ENCODE results near the gene TEX28.

Gene TEX28

GRCh38 chrX:154329294-154329693 is 34.4 kb upstream of the TEX28 start:
- H3K4me3 ChIP-seq (ENCODE audit: low read length), result no peak overlapping the region
- TF ChIP-seq, protein P1, sequence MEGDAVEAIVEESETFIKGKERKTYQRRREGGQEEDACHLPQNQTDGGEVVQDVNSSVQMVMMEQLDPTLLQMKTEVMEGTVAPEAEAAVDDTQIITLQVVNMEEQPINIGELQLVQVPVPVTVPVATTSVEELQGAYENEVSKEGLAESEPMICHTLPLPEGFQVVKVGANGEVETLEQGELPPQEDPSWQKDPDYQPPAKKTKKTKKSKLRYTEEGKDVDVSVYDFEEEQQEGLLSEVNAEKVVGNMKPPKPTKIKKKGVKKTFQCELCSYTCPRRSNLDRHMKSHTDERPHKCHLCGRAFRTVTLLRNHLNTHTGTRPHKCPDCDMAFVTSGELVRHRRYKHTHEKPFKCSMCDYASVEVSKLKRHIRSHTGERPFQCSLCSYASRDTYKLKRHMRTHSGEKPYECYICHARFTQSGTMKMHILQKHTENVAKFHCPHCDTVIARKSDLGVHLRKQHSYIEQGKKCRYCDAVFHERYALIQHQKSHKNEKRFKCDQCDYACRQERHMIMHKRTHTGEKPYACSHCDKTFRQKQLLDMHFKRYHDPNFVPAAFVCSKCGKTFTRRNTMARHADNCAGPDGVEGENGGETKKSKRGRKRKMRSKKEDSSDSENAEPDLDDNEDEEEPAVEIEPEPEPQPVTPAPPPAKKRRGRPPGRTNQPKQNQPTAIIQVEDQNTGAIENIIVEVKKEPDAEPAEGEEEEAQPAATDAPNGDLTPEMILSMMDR (conservative IDR thresholded peaks at IDR 0.05; ENCODE audit: low read length), result no peak
- DNase-seq (ENCODE audit: low read depth), result no peak

- TF ChIP-seq, protein P1 (conservative IDR thresholded peaks at IDR 0.05; ENCODE audit: low read length), result no peak
- no peak for DNase-seq (ENCODE audit: low read depth)
- no peak overlapping the region for H3K4me3 ChIP-seq (ENCODE audit: low read length)
These were observed 33.7 kb upstream of the TEX28 start for GRCh38 chrX:154328646-154329045.

DNA sequence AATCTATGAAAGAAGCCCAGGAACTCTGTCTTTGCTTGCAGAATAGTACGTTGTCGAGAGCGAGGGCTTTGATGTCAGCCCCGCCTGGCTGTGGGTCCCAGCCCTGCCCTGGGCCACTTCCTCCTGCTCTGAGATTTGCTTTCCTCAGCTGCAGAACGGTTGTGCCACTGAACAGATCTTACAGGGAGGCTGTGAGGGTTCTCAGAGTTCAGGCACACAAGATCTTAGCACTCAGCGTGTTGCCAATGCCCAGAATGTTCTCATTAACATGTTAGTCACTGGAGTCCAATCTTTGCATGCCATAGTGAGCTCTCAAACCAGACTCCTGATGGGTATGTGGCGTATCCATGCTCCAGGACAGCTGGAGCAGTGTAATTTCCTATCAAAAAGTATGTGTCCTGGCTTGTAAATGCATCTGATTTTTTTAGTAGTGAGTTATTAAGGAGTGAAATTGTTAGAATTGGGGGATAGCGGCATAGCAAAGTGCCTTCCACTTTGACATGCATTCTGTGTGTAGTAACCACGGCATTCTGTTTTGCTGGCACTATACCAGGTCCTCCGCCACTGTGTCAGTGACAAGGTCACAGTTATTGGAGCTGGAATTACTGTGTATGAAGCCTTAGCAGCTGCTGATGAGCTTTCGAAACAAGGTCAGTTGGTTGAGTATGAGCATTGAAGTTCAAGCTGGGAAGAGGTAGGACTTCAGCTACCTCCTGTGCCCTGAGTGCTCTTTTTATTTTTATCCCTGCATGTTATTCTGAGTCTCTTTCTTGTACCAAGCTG is 32.3 kb upstream of the TEX28 start:
- TF ChIP-seq, protein P1 (conservative IDR thresholded peaks at IDR 0.05; ENCODE audit: low read length), result no peak
- no peak overlapping the region for H3K4me3 ChIP-seq (ENCODE audit: low read length)
- DNase-seq (ENCODE audit: low read depth), result peak; percentile 74

GRCh38 chrX:154325541-154325940 is 30.6 kb upstream of the TEX28 start:
- no peak for DNase-seq (ENCODE audit: low read depth)
- no peak overlapping the region for H3K4me3 ChIP-seq (ENCODE audit: low read length)
- TF ChIP-seq, protein P1 (conservative IDR thresholded peaks at IDR 0.05; ENCODE audit: low read length), result no peak

DNA sequence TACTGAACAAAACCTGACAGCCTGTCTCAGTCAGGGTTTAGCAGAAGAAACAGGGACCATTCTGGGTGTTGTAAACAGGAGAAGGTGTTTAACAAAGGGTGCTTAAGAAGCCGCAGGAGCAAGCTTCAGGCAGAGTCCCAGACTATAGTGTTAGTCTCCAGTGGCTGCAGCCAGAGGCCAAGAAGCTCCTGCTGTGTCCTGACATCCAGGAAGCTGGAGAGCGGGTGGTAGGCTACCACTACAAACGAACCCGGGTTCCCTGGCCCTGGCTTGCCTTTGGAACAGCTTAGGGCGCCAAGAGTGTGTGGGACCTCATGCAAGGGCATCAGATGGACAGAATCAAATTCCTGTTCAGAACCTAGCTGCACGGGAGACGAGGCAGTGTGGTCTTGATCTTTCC is 28.6 kb upstream of the TEX28 start:
- no peak for DNase-seq (ENCODE audit: low read depth)
- no peak overlapping the region for H3K4me3 ChIP-seq (ENCODE audit: low read length)
- TF ChIP-seq, protein P1 (conservative IDR thresholded peaks at IDR 0.05; ENCODE audit: low read length), result no peak

DNA sequence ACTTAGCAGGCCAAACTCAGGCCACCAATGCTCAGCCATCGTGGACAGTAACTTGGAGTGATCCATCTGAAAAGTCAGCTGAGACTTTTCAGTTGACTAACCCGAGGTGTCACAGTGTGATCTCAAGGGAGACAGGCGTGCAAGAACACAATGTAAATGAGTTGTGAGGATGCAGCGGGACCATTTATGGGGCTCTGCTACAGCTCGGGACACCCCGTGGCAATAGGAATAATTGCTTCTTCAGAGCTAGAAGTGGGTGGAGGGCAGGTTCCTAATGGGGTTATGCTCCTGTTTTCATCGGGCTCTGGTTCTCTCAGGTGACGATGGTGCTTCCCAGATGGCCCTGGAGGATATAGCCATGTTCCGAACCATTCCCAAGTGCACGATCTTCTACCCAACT is 28.0 kb upstream of the TEX28 start:
- no peak overlapping the region for H3K4me3 ChIP-seq (ENCODE audit: low read length)
- no peak for DNase-seq (ENCODE audit: low read depth)
- TF ChIP-seq, protein P1 (conservative IDR thresholded peaks at IDR 0.05; ENCODE audit: low read length), result no peak

- no peak overlapping the region for H3K4me3 ChIP-seq (ENCODE audit: low read length)
- TF ChIP-seq, protein P1 (conservative IDR thresholded peaks at IDR 0.05; ENCODE audit: low read length), result peak; percentile 25
- no peak for DNase-seq (ENCODE audit: low read depth)
These were observed 26.7 kb upstream of the TEX28 start for GRCh38 chrX:154321594-154321993.
